Ovary (tissue), 9 donors: ENCODE measurements around the gene AGMAT. TPM values are rescaled to one million over a fixed set of nuclear protein-coding genes. Genes with fewer than 3 reads are reported as not detected.
A peak's percentile ranks its signal among the peaks of the same experiment; 100 is the strongest.

ENCODE experiments used
- DNase-seq, 5 donors: peaks; one replicate each; pipeline ENCODE4 v3.0.0-alpha.2; 2019 to 2020
- H3K27ac ChIP-seq, 2 donors: fragments of 200-600 bp; one replicate each; pipeline versions ENCODE4 v1.5.1 to v1.8.0; 2019 to 2022
- H3K27me3 ChIP-seq: fragments of 200-600 bp; one replicate; pipeline ENCODE4 v1.8.0; 2022
- H3K36me3 ChIP-seq: fragments of 200-600 bp; sonication (generic); one replicate; pipeline ENCODE4 v1.5.1; 2019
- H3K4me1 ChIP-seq: one replicate; pipeline ENCODE4 v1.8.1; 2013; ENCODE audit warnings: mild to moderate bottlenecking, moderate library complexity; ENCODE audit not compliant: insufficient read depth
- H3K4me3 ChIP-seq: fragments of 200-600 bp; sonication (generic); one replicate; pipeline ENCODE4 v1.5.1; 2017
- H3K9me3 ChIP-seq, 2 donors: fragments of 200-600 bp in 1 of 2; sonication (generic) in 1 of 2; one replicate each; pipeline versions ENCODE4 v1.5.1 to v1.8.1; 2013 to 2019; ENCODE audit warnings: mild to moderate bottlenecking in 1 of 2, moderate library complexity in 1 of 2
- CTCF ChIP-seq, 3 donors: fragments of 450-650 bp in 2 of 3; fragments of 200-600 bp in 1 of 3; IDR thresholded peaks; one replicate each; pipeline versions ENCODE4 v1.5.1 to v1.8.0; 2016 to 2022; ENCODE audit warnings: antibody characterized with exemption in 3 of 3, mild to moderate bottlenecking in 1 of 3
- EP300 ChIP-seq: sonication (generic); formaldehyde crosslinking; IDR thresholded peaks from one replicate; pipeline ENCODE4 v1.6.1; 2017; ENCODE audit warnings: antibody characterized with exemption
- POLR2A ChIP-seq: fragments of 450-650 bp; IDR thresholded peaks from one replicate; pipeline ENCODE4 v1.6.1; 2017; ENCODE audit warnings: antibody characterized with exemption, mild to moderate bottlenecking, moderate library complexity
- WGBS, 3 donors: extraction: QIAGEN DNeasy Blood & Tissue Kit in 1 of 3; methylation state at CpG; one replicate each; pipeline versions ENCODE4 v1.1.5 to v1.1.7; 2013 to 2017; 5-methylcytosine and 5-hydroxymethylcytosine counted together
- intact Hi-C, 4 donors: fragments of 100-400 bp; cut with DNase I; formaldehyde crosslinking; loops; one replicate each; pipeline versions ENCODE4 v1.11.0 to v1.15.1; 2022 to 2023
- polyA plus RNA-seq, 2 donors: library from polyadenylated mRNA; stranded (reverse); fragments of 200-250 nt in 1 of 2; fragments of 350-450 nt in 1 of 2; fragmentation: Illumina TruSeq in 1 of 2; extraction: RNeasy Lipid Tissue Mini Kit (QIAGEN cat#74804) in 1 of 2; gene quantifications; one replicate each; pipeline ENCODE4 v1.2.3, GENCODE V29; 2013 to 2014
- small RNA-seq: library from RNA; depleted of rRNA; stranded (forward); fragments of <200 nt; gene quantifications from one replicate; pipeline ENCODE3, GENCODE V24; 2016
- total RNA-seq, 7 donors: library from RNA; depleted of rRNA in 2 of 7; stranded (reverse); fragments of >200 nt in 2 of 7; fragmentation: NEBNext Ultra II Directional in 3 of 7; extraction: Animal tissue kit (Norgen Biotek cat#: 25700) in 3 of 7; gene quantifications; one replicate each; pipeline versions ENCODE4 v1.1.0 to v1.2.4, GENCODE V29; 2016 to 2023
- donor health status: DM: no; HTN: no; CAD: no; lungs with moderate emphysema.
- donor health status: DM: no; HTN: no; CAD: no.
- donor health status: Bipolar disorder and iron deficiency.
- donor health status: DM: yes; HTN: yes; CAD: no.
- donor health status: DM: no; HTN: no; CAD: no.
- donor health status: DM: yes; HTN: yes; CAD: no.

Gene AGMAT
- total and polyA plus RNA-seq, 9 donors = 0.08 to 1.5 (median 0.30) TPM; not detected in 4

GRCh38 chr1:15523104-15524020, 61.5 kb downstream of the AGMAT start:
- intact Hi-C loops = loop anchor here in 1 of 4 donors (5.0 kb wide), 1 partner anchor 654 kb away; no protein-coding TSS in a partner anchor
- 38 to 47% (median 42%) methylated on average over 15 to 18 of the region's 18 CpGs for WGBS, 3 donors
- H3K27me3 ChIP-seq = no peaks in the 10 kb centered on the region

GRCh38 chr1:15522551-15522950, 62.3 kb downstream of the AGMAT start:
- DNase-seq = peak in 4 of 5 donors; percentile 21 to 48 (median 44)
- Histone ChIP-seq H3K27me3 (no peaks in the 10 kb centered on the region), H3K4me1 (peaks cover 4% of the 10 kb centered on the region), H3K27ac (peak overlapping the region in 1 of 2 donors; percentile 97), H3K9me3 (no peaks in the 10 kb centered on the region), H3K4me3 (no peak overlapping the region), H3K36me3 (no peaks in the 10 kb centered on the region)
- WGBS, 3 donors = 95 to 99% (median 96%) methylated on average over 4 of the region's 4 CpGs
- no peak for TF ChIP-seq POLR2A
- no peak for TF ChIP-seq EP300
- no peak for TF ChIP-seq CTCF (IDR thresholded peaks at IDR 0.05)
- intact Hi-C loops = loop anchor here in 1 of 4 donors (5.0 kb wide), 1 partner anchor 655 kb away; no protein-coding TSS in a partner anchor

More at GRCh38 chr1:15523104-15524020, 61.5 kb downstream of the AGMAT start:
- peak overlapping the region; percentile 86 to 97 for H3K27ac ChIP-seq
- peak overlapping the region; percentile 77 for H3K4me3 ChIP-seq
- peak in 4 of 5 donors; percentile 41 to 49 (median 43) for DNase-seq
- H3K36me3 ChIP-seq = no peaks in the 10 kb centered on the region
- no peaks in the 10 kb centered on the region for H3K9me3 ChIP-seq
- TF ChIP-seq EP300 (no peak), CTCF (IDR thresholded peaks at IDR 0.05) (no peak), POLR2A (no peak)
- peaks cover 4% of the 10 kb centered on the region for H3K4me1 ChIP-seq

Small RNA genes lying within 50 kb of the gene (small RNA-seq; reads per million reads assigned to genes)
- gene CD24P1 = not detected
- not detected for gene RNU7-179P
- not detected for gene SCARNA21B

Other genes starting within 250 kb of the AGMAT start
- gene EFHD2, start 175.2 kb downstream of the AGMAT start, total RNA-seq = 10 to 100 TPM; 24.2 to 63.2 (median 30.3) TPM
- gene EFHD2, start 175.2 kb downstream of the AGMAT start, polyA plus RNA-seq = 10 to 100 TPM; 19.6 to 25.5 TPM
- 1 to 10 TPM in 3 of 7 donors, not detected in 4; 1.7 to 5.7 (median 4.6) TPM for gene CTRC, start 146.6 kb downstream of the AGMAT start, total RNA-seq
- gene CTRC, start 146.6 kb downstream of the AGMAT start, polyA plus RNA-seq = not detected
- gene CELA2A, start 128.3 kb downstream of the AGMAT start, total RNA-seq = 1 to 10 TPM in 2 of 7 donors, under 1 TPM in 1, not detected in 4; 0.92 to 9.4 (median 2.4) TPM
- 1 to 10 TPM in 1 of 2 donors, not detected in 1; 7.5 TPM for gene CELA2A, start 128.3 kb downstream of the AGMAT start, polyA plus RNA-seq
- gene CELA2B, start 108.9 kb downstream of the AGMAT start, total RNA-seq = under 1 TPM in 3 of 7 donors, not detected in 4; 0.33 to 0.46 (median 0.36) TPM
- not detected for gene CELA2B, start 108.9 kb downstream of the AGMAT start, polyA plus RNA-seq
- gene CASP9, start 60.8 kb downstream of the AGMAT start, total RNA-seq = 10 to 100 TPM; 13.4 to 62.0 (median 44.4) TPM
- 10 to 100 TPM; 21.1 to 33.5 TPM for gene CASP9, start 60.8 kb downstream of the AGMAT start, polyA plus RNA-seq
- 10 to 100 TPM; 12.3 to 33.3 (median 17.9) TPM for gene DNAJC16, start 58.2 kb downstream of the AGMAT start, total RNA-seq
- 1 to 10 TPM; 4.7 to 10.0 TPM for gene DNAJC16, start 58.2 kb downstream of the AGMAT start, polyA plus RNA-seq
- 10 to 100 TPM; 18.7 to 30.9 (median 23.1) TPM for gene DDI2, start 32.4 kb upstream of the AGMAT start, total RNA-seq
- 1 to 10 TPM; 4.2 to 9.6 TPM for gene DDI2, start 32.4 kb upstream of the AGMAT start, polyA plus RNA-seq
- 10 to 100 TPM; 26.5 to 81.8 (median 55.1) TPM for gene PLEKHM2, start 99.3 kb upstream of the AGMAT start, total RNA-seq
- gene PLEKHM2, start 99.3 kb upstream of the AGMAT start, polyA plus RNA-seq = 10 to 100 TPM; 22.1 to 45.0 TPM
- gene SLC25A34, start 151.2 kb upstream of the AGMAT start, total RNA-seq = 1 to 10 TPM; 1.1 to 2.5 (median 2.0) TPM
- gene SLC25A34, start 151.2 kb upstream of the AGMAT start, polyA plus RNA-seq = 1 to 10 TPM; 1.0 to 1.3 TPM
- gene TMEM82, start 157.4 kb upstream of the AGMAT start, total RNA-seq = not detected
- gene TMEM82, start 157.4 kb upstream of the AGMAT start, polyA plus RNA-seq = not detected
- 100 to 1,000 TPM in 3 of 7 donors, 10 to 100 TPM in 4; 40.7 to 160 (median 70.8) TPM for gene FBLIM1, start 173.7 kb upstream of the AGMAT start, total RNA-seq
- 10 to 100 TPM; 39.0 to 59.2 TPM for gene FBLIM1, start 173.7 kb upstream of the AGMAT start, polyA plus RNA-seq
- 1 to 10 TPM in 6 of 7 donors, under 1 TPM in 1; 0.65 to 3.3 (median 1.2) TPM for gene UQCRHL, start 222.6 kb upstream of the AGMAT start, total RNA-seq
- gene UQCRHL, start 222.6 kb upstream of the AGMAT start, polyA plus RNA-seq = 1 to 10 TPM; 1.4 to 5.6 TPM